Uterus (tissue), 2 donors: ENCODE results near the gene TMSB4X.

Experiments used
- CTCF ChIP-seq, 4 experiments: fragments of 200-600 bp in 2 of 4; fragments of 450-650 bp in 2 of 4; sonication (generic) in 2 of 4; IDR thresholded peaks; one replicate each; pipeline ENCODE4 v1.5.1; 2016 to 2019; ENCODE audit warnings: antibody characterized with exemption in 4 of 4, mild to moderate bottlenecking in 2 of 4, moderate library complexity in 1 of 4
- POLR2A ChIP-seq, 2 donors: fragments of 450-650 bp; IDR thresholded peaks; one replicate each; pipeline ENCODE4 v1.6.1; 2016; ENCODE audit warnings: antibody characterized with exemption in 2 of 2, mild to moderate bottlenecking in 1 of 2, moderate library complexity in 1 of 2

DNA sequence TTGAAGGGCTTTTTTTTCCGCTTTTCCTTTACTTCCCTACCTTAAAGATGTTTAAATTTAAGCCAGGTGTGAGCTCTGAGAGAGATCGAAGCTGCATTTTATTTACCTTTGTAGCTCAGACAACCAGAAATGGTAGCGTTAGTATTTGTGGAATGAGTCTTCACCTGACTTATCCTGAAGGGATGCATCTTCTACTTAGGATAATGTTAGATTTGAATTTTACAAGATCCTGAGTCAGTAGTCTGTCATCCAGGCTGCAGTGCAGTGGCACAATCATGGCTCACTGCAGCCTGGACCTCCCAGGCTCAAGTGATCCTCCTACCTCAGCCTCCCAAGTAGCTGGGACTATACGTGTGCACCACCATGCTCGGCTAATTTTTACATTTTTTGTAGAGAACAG lies 26.2 kb downstream of the TMSB4X start:
- no peak for TF ChIP-seq CTCF (IDR thresholded peaks at IDR 0.05)
- no peak for TF ChIP-seq POLR2A (IDR thresholded peaks at IDR 0.05)
